ENCODE measurements around the gene PCOLCE2. TPM values are rescaled to one million over a fixed set of nuclear protein-coding genes. Genes with fewer than 3 reads are reported as not detected.
A peak's percentile ranks its signal among the peaks of the same experiment; 100 is the strongest.

Gene PCOLCE2
- total RNA-seq (2014; rRNA removed) (17.3 and 23.9 TPM in 2 replicates), Bru-seq, nascent RNA (percentile 35 among the genes with signal in this experiment), BruChase-seq, experiment 1, labeled RNA remaining after a 6-hour chase (percentile 30 among the genes with signal in this experiment), BruChase-seq, experiment 2, labeled RNA remaining after a 2-hour chase (percentile 24 among the genes with signal in this experiment)
- long read RNA-seq, transcript PCOLCE2-201 (9 exons, 2,021 nt) = major isoform, 8 of 11 reads
- long read RNA-seq, partial matches to known transcripts = 3 of 11 reads
- long read RNA-seq, other reads (novel, unspliced or antisense) = 0 of 11 reads

- POLR2A ChIA-PET (ENCODE audit: unreplicated experiment) = no interaction called here
Observed at GRCh38 chr3:142888481-142889211, at the start of gene PCOLCE2. Gene PCOLCE2 (minus strand): TSS chr3:142889083. CDS start chr3:142888896, 187 bp downstream.

GRCh38 chr3:142935963-142936362 lies 47.1 kb upstream of the PCOLCE2 start:
- no peaks in the 10 kb centered on the region for H3K27me3 ChIP-seq (ENCODE audit: low read length)
- H2AFZ ChIP-seq (ENCODE audit: low read length) = no peak overlapping the region
- H3F3A ChIP-seq (ENCODE audit: low read length, unreplicated experiment) = no peaks in the 10 kb centered on the region
- no peak overlapping the region for H3K9ac ChIP-seq (ENCODE audit: low read length)
- no peaks in the 10 kb centered on the region for H3K9me2 ChIP-seq (replicated peaks; ENCODE audit: low read length)
- DNase-seq (no peak), ATAC-seq (no peak)
- TF ChIP-seq EZH2 (IDR thresholded peaks at IDR 0.05; ENCODE audit: low read length, unreplicated experiment) = no peak
- TF ChIP-seq CTCF (conservative IDR thresholded peaks at IDR 0.05; ENCODE audit: low read depth, low read length) = no peak
- TF ChIP-seq EZH2phosphoT487 (IDR thresholded peaks at IDR 0.05; ENCODE audit: borderline replicate concordance, low read length) = no peak
- H3K9me3 ChIP-seq (ENCODE audit: low read length) = no peaks in the 10 kb centered on the region
- ChIA-PET CTCF (no interaction called here), POLR2A (ENCODE audit: unreplicated experiment) (no interaction called here)
- no peaks in the 10 kb centered on the region for H3K36me3 ChIP-seq (ENCODE audit: low read depth, low read length)
- H3K4me3 ChIP-seq (ENCODE audit: low read length) = no peak overlapping the region
- H3K79me2 ChIP-seq (ENCODE audit: low read length) = no peaks in the 10 kb centered on the region
- no peak overlapping the region for H3K4me2 ChIP-seq (ENCODE audit: low read length)
- H3K4me1 ChIP-seq (ENCODE audit: insufficient read depth, low read length) = no peaks in the 10 kb centered on the region
- H3K27ac ChIP-seq (ENCODE audit: low read length) = no peak overlapping the region
- H4K20me1 ChIP-seq (ENCODE audit: low read length) = no peaks in the 10 kb centered on the region
- no TSS peak for BruUV-seq (replicated peaks)
- intact Hi-C loops (cut with micrococcal nuclease) = no loop called here

More at GRCh38 chr3:142888481-142889211, at the start of gene PCOLCE2:
- no peaks in the 10 kb centered on the region for H3K9me3 ChIP-seq (ENCODE audit: low read length)
- H3F3A ChIP-seq (ENCODE audit: low read length, unreplicated experiment) = no peaks in the 10 kb centered on the region
- no peaks in the 10 kb centered on the region for H4K20me1 ChIP-seq (ENCODE audit: low read length)
- H3K4me3 ChIP-seq (ENCODE audit: low read length) = peak within 1 kb of the TSS; percentile 78
- 0 out of 2 replicates have a peak, but pooled peaks cover 6% of the 10 kb centered on the region for H3K79me2 ChIP-seq (ENCODE audit: low read length)
- H3K4me1 ChIP-seq (ENCODE audit: insufficient read depth, low read length) = peaks cover 17% of the 10 kb centered on the region
- ATAC-seq (peak; percentile 62), DNase-seq (peak; percentile 37)
- H3K9me2 ChIP-seq (replicated peaks; ENCODE audit: low read length) = no peaks in the 10 kb centered on the region
- H3K27ac ChIP-seq (ENCODE audit: low read length) = peak within 1 kb of the TSS; percentile 43
- no peaks in the 10 kb centered on the region for H3K27me3 ChIP-seq (ENCODE audit: low read length)
- H3K9ac ChIP-seq (ENCODE audit: low read length) = peak within 1 kb of the TSS; percentile 67
- intact Hi-C loops (cut with micrococcal nuclease) = loop anchor here (2.0 kb wide), 1 partner anchor 44 kb away; no protein-coding TSS in a partner anchor
- TF ChIP-seq CTCF (conservative IDR thresholded peaks at IDR 0.05; ENCODE audit: low read depth, low read length) (0 out of 2 replicates have a peak, but pooled peaks have one; percentile 13), EZH2 (IDR thresholded peaks at IDR 0.05; ENCODE audit: low read length, unreplicated experiment) (no peak)
- H3K36me3 ChIP-seq (ENCODE audit: low read depth, low read length) = no peaks in the 10 kb centered on the region
- H3K4me2 ChIP-seq (ENCODE audit: low read length) = peak within 1 kb of the TSS; percentile 92
- no TSS peak for BruUV-seq (replicated peaks)
- H2AFZ ChIP-seq (ENCODE audit: low read length) = peak within 1 kb of the TSS; percentile 93
- CTCF ChIA-PET = no interaction called here

GRCh38 chr3:142934887-142935269 lies 46.0 kb upstream of the PCOLCE2 start:
- Histone ChIP-seq H4K20me1 (ENCODE audit: low read length) (no peaks in the 10 kb centered on the region), H3K79me2 (ENCODE audit: low read length) (no peaks in the 10 kb centered on the region), H3K27me3 (ENCODE audit: low read length) (no peaks in the 10 kb centered on the region), H3K9ac (ENCODE audit: low read length) (no peak overlapping the region), H3K9me2 (replicated peaks; ENCODE audit: low read length) (no peaks in the 10 kb centered on the region), H3K36me3 (ENCODE audit: low read depth, low read length) (no peaks in the 10 kb centered on the region), H2AFZ (ENCODE audit: low read length) (no peak overlapping the region), H3K27ac (ENCODE audit: low read length) (no peak overlapping the region), H3K4me2 (ENCODE audit: low read length) (no peak overlapping the region), H3F3A (ENCODE audit: low read length, unreplicated experiment) (no peaks in the 10 kb centered on the region), H3K4me1 (ENCODE audit: insufficient read depth, low read length) (no peaks in the 10 kb centered on the region), H3K9me3 (ENCODE audit: low read length) (no peaks in the 10 kb centered on the region), H3K4me3 (ENCODE audit: low read length) (no peak overlapping the region)
- BruUV-seq (replicated peaks) = no TSS peak
- intact Hi-C loops (cut with micrococcal nuclease) = no loop called here
- DNase-seq (no peak), ATAC-seq (no peak)
- CTCF ChIA-PET = no interaction called here
- TF ChIP-seq CTCF (conservative IDR thresholded peaks at IDR 0.05; ENCODE audit: low read depth, low read length) (no peak), EZH2 (IDR thresholded peaks at IDR 0.05; ENCODE audit: low read length, unreplicated experiment) (no peak), EZH2phosphoT487 (IDR thresholded peaks at IDR 0.05; ENCODE audit: borderline replicate concordance, low read length) (no peak)
- POLR2A ChIA-PET (ENCODE audit: unreplicated experiment) = no interaction called here

Measured in PC-3 (cell line).